Measurements from ENCODE around the gene SLC16A11.
"Not testable (repeated sequence)": the region's sequence is repeated elsewhere in the genome, so short reads cannot be mapped to it uniquely, and the experiment has no call there.

Gene SLC16A11, protein sequence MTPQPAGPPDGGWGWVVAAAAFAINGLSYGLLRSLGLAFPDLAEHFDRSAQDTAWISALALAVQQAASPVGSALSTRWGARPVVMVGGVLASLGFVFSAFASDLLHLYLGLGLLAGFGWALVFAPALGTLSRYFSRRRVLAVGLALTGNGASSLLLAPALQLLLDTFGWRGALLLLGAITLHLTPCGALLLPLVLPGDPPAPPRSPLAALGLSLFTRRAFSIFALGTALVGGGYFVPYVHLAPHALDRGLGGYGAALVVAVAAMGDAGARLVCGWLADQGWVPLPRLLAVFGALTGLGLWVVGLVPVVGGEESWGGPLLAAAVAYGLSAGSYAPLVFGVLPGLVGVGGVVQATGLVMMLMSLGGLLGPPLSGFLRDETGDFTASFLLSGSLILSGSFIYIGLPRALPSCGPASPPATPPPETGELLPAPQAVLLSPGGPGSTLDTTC
- long read RNA-seq, donor 1: 0 reads
- long read RNA-seq, donor 2: 0 reads
- long read RNA-seq, donor 3: 0 reads
- long read RNA-seq, donor 4: 0 reads
- long read RNA-seq, donor 5: 0 reads
- long read RNA-seq, donor 6: 0 reads
- long read RNA-seq, donor 7: 0 reads
- long read RNA-seq, donor 8: 0 reads

DNA sequence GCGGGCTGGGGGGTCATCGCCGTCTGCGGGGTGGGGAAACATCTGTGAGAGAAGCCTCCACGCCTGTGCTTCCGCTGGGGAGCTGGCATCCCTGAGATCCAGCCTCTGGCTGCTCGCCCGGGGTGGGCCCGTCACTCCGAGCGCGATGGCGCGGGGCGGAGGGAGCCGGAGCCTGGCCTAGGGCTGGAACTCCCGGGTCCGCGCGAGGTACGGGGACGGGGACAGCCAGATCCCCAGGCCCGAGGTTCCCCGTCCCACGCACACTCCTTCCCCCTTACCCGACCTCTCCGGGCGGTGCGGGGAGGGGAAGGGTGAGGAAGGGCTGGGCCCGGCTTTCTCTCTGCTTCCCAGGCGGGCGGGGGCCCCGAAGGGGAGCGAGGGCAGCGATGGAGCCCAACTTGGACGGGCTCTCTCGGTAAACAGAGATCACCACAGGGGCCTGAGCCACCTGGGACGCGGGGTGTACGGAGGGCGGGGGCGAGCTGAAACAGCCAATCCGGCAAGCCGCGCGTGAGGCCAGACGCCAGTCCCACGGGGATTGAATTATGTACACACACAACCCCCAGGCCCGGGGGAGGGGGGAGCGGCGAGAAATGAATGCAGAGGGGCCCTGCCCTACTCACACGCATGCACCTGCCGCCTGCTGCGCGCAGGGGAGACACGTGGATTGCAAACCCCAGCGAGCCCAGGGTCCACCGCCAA, at the start of gene SLC16A11:
Gene SLC16A11, minus strand, starts transcription at position 596 of the 702 bp plus-strand sequence. Its CDS starts 579 bp downstream, at position 17.
- DNase-seq: peak; percentile 67

DNA sequence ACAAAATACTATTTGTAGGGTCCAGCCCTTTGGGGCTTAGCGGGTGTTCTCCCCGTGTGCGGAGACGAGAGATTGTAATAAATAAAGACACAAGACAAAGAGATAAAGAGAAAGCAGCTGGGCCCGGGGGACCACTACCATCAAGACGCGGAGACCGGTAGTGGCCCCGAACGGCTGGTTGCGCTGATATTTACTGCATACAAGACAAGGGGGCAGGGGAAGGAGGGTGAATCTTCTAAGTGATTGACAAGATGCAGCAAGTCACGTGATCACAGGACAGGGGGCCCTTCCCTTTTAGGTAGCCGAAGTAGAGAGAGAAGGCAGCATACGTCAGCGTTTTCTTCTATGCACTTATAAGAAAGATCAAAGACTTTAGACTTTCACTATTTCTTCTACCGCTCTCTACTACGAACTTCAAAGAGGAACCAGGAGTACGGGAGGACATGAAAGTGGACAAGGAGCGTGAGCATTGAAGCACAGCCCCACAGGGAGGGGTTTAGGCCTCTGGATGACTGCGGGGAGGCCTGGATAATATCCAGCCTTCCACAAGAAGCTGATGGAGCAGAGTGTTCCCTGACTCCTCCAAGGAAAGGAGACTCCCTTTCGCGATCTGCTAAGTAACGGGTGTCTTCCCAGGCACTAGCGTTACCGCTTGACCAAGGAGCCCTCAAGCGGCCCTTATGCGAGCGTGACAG, 47.6 kb upstream of the SLC16A11 start:
- DNase-seq: not testable (repeated sequence)

DNA sequence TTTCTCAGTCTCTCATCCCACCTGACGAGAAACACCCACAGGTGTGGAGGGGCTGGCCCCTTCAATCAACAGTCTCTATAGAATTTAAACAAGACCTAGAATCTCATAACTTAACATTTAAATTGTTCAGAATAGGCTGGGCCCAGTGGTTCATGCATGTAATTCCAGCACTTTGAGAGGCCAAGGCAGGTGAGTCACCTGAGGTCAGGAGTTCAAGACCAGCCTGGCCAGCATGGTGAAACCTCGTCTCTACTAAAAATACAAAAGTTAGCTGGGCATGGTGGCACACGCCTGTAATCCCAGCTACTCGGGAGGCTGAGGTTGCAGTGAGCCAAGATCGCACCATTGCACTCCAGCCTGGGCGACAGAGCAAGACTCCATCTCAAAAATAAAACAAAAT, 45.7 kb upstream of the SLC16A11 start:
- not testable (repeated sequence) for DNase-seq

DNA sequence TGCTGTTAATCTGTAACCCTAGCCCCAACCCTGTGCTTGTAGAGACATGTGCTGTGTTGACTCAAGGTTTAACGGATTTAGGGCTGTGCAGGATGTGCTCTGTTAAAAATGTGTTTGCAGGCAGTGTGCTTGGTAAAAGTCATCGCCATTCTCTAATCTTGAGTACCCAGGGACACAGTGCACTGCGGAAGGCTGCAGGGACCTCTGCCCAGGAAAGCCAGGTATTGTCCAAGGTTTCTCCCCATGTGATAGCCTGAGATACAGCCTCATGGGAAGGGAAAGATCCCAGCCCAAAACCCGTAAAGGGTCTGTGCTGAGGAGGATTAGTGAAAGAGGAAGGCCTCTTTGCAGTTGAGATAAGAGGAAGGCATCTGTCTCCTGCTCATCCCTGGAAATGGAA, 44.5 kb upstream of the SLC16A11 start:
- DNase-seq: not testable (repeated sequence)

DNA sequence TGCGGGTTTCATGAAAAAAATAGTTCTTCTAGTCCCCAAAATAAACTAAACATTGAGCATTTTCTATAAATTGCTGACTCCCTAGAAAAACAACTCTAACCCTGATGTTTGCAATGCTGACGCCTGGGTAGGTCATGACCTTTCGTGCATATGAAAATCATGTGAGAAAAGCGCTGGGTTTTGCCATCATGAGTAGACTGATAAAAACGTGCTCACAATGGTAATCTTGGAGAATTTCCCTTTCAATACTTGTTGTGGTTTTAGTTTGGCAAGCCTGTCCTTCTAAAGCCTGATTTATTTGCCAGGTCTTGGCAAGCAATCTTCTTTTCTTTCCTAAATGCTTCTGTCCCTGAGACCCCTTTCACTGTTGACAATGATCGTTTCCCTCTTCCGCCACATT, 40.2 kb upstream of the SLC16A11 start:
- DNase-seq: no peak

DNA sequence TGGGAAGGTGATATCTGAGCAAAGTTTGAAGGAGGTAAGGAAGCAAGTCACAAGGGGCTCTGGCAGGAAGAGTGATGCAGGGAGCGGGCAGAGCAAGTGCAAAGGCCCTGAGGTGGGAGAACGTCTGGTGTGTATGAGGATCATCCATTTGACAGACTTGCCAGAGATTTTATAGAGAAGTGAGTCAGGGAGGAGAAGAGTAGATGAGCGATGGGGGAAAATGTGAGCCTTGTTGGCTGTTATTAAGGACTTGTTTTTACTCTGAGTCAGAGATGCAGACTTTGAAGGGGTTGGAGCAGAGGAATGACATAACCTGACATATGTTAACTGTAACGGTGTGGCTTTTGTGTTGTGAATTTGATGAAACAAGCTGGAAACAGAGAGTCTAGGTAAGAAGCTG, 39.7 kb upstream of the SLC16A11 start:
- DNase-seq: no peak

DNA sequence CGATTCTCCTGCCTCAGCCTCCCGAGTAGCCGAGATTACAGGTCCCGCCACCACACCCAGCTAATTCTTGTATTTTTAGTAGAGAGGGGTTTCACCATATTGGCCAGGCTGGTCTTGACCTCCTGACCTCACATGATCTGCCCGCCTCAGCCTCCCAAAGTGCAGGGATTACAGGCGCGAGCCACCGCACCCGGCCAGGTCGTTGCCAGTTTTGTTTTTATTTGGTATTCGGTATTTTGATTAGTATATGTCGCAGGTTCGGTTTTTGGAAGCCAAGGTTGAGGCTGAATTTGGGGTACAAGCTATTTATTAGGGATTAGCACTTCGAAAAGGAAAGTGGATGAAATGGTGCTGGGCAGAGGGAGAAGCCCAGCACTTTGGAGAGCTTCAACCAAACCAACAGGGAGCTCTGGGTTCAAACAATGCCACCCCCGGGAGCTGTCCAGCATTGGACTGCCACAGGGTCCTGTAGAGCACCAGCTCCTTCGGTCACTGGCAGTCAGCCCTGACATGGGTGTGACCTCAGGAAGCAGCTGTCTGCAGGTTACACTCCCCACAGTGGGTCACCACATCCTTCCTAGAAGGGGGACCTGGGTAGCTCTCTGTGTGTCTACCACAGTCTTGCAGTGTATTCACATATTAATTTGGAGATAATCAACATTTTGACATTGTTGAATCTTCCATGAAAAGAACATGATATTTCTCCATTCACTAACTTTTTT, 37.6 kb upstream of the SLC16A11 start:
- DNase-seq: no peak

DNA sequence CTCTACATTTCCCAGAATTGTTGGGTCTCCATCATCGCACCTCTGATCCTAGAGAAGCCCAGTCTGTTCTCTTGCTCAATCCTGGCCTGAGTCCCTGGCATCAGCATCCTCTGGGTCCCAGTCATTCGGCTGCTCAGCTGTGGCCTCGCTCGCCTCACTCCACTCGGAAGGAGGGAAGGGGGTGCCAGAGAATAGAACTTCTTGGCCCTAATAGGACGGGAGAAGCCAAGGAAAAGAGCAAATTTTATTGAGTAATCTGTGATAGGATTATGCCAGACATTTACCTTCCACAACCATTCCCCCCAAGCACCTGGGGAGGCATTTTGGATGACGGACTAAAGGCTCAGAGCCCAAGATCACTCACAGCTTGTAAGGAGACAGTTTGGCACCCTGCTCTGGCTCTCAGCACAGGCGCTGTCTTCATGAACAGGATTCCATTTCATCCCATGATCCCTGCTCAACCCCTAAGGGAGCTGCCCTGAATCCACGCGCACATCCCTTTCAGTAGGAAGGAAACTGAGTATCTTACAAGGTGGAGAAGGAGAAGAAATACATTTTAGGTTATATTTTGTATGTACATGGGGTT, 36.7 kb upstream of the SLC16A11 start:
- DNase-seq: no peak

DNA sequence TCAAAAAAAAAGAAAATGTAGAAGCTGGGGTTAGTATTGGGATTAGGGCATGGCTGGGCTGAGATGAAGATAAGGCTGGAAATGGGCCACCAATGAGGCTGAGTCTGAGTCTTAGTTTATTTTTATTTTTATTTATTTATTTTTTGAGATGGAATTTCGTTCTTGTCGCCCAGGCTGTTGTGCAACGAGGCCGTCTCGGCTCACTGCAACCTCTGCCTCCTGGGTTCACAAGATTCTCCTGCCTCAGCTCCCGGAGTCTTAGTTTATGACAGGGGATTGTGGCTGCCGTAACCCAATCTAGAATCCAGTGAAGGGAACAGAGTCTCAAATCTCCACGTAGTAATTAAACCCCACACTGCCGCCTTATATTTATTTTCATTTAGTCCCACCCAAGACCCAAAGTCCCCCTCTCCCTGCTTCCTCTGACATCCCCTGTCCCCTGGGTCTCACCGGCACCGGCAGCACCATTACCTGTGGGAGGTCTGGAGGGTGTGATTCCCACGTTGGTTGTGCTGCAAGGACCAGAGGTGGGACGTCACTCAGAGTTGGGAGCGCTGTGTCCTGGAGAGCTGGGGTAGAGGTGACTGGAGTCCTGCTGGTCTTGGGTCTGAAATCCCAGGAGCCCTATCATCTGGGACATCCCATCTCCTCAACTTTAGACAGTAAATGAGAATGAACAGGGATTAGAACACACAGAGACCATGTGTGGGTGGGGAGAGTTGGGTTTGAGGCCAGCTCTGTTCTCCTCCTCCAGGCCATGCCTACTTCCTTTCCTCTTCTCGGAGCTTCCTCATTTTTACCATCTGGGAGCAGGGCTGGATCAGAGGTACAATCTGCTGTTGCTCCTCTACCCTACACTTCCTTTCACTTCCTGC, 35.9 kb upstream of the SLC16A11 start, which contains the start of gene CLEC10A:
Gene CLEC10A, minus strand, starts transcription at position 671 of the 875 bp plus-strand sequence. CDS start 1,439 bp downstream, outside the sequence.
- DNase-seq: no peak

DNA sequence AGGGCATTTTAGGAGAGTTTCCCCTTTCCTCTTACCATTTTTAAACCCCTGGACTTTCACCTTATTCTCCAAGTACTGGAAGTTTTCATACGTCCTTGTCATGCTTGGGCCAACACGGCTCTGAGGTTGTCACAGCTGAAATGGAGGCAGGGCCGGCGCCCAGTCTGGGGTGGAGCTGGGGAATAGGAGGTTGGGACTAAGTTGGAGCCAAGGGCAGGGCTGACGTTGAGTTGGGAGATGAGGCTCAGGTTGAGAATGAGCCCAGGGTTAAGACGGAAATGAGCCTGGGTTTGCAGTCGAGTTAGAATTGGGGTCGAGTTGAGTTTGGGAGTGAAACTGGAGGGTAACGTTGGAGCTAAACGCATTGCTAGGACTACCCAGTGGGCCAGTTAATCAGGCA, 34.8 kb upstream of the SLC16A11 start:
- DNase-seq: no peak

DNA sequence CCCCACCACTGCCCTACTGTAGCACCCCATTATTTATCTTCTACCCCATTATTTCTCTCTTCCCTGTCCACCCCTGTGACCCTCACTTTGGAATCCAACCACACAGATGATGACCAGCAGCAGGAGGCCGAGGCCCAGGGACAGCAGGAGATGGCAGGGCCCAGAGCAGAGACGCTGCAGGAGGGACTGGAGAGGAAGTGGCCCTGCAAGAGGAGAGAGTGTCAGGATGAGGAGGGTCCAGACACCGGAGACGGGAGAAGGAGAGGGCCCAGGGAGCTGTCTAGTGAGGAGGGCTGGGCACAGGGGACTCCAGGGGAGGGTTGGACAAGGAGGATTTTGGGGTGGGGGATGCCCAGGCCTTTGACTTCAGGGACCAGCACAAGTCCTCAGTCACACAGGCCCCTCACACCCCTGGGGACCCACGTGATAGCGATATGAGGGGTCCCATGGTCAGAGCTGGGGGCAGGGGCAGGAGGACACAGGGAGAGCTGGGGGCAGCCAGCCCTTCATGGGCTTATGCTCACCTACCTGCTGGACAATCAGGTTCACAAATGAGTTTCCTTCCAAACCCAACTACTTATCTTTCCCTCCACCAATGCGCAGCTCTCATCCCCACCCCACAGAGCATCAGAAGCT, 34.1 kb upstream of the SLC16A11 start:
- DNase-seq: no peak

DNA sequence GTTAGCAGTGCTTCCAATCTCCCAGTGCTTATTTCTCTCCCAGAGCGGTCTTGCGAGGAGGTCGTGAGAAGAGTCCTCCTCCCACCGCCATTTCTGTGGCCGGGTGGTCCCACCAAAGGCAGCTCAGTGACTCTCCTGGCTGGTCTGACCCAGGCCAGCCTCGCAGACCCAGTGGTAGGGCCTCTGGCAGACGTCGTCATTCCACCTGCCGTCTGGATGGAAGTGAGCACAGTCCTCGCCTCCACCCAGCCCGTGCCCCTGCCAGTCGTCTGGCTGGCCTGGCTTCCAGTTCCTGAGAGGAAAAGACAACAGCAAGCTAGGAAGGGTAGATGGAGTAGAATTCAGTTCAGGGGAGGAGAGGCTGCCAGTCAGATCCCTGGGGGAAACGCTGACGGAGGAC, 31.0 kb upstream of the SLC16A11 start:
- no peak for DNase-seq

DNA sequence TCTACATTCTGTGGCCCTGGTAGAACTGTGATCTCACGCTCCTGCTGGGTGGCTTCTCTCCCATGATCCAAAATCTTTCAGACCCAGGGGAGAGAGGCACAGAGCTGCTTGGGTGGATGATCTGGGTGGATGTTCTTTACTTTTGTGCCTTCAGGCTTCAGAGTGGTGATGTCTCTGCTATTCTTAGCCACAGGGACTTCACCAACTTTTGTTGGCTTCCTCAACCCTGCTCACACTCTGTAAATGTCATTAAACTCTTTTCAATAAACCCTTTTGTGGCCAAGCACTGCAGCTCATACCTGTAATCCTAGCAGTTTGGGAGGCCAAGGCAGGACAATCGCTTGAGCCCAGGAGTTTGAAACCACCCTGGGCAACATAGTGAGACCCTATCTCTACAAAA, 28.5 kb upstream of the SLC16A11 start:
- DNase-seq: no peak

DNA sequence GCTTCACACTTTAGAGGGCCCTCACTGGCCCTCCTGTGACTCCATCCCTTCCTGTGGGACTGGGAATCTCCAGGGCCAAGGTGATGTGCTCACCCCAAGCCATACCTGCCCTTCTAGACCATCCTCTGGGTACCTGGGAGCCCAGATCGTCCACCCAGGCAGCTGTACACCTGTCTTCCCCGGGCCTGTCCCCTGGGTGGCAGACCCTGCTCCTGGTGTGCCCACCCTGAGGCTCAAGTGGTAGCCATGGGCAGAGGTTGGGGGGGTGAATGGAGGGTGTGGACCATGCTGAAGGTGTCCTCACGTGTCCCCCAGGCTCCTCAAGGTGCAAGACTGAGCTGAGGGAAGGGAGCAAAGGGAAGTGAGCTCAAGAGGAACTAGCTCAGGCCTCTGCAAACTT, 26.8 kb upstream of the SLC16A11 start:
- no peak for DNase-seq

DNA sequence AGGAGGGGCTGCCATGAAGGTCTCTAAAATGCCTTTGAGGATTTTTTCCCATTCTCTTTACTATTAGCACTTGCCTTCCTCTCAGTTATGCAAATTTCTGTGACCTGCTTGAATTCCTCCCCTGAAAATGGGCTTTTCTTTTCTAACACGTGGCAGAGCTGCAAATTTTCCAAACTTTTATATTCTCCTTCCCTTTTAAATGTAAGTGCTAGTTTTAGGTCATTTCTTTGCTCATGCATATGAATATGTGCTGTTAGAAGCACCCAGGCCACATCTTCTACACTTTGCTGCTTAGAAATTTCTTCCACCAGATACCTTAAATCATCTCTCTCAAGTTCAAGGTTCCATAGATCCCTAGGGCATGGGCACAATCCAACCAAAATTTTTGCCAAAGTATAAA, 24.4 kb upstream of the SLC16A11 start:
- no peak for DNase-seq

DNA sequence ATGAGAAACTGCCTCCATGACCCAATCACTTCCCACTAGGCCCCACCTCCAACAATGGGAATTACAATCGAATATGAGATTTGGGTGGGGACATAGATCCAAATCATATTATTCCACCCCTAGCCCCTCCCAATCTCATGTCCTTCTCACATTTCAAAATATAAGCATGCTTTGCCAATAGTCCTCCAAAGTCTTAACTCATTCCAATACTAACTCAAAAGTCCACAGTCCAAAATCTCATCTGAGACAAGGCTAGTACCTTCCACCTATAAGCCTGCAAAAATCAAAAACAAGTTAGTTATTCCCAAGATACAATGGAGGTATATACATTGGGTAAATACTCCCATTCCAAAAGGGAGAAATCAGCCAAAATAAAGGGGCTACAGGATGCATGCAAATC, 23.3 kb upstream of the SLC16A11 start:
- no peak for DNase-seq

DNA sequence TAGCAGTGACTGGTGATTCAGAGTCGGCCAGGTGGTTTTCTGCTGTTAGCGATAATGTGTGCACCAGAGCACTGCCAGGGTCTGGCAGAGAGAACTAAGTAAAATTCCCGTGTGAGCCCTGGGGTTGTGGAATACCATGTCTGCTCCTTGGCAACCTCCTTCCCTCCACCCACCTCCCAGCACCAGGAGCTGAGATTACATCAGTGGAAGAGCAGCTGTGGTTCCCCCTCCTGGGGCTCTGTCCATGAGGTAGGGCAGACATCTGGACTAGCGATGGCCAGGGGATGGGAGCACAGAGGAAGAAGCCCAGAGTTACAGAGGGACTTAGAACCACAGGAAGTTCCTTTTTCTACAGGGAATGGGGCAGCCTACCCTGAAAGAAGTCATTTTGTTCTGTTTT, 20.4 kb upstream of the SLC16A11 start:
- no peak for DNase-seq

DNA sequence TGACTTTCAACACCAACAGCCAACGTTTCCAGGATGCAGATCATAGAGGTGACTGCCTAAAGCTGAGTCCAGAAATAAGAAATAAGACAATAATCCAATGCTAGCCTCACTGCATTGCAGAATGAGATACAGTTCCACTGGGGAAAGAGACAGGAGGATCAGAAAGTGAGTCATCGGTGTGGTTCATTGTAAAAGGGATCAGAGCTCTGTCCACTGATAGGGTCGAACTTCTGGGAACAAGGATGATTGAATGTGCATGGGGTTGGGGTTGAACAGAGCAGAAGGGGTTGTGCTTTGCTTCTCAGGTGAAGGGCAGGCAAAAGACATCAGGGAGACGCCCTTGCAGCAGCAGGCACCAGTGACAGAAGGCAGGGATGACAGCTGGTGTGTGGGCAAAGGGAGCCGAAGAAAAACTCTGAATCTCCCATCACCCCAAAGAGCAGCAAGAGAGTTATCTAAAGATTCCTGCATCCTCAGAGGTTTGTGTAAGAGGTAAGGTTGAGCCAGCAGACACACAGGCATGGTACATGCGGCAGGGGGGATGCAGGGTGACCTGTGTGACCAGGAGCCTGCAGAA, 19.7 kb upstream of the SLC16A11 start:
- DNase-seq: no peak

DNA sequence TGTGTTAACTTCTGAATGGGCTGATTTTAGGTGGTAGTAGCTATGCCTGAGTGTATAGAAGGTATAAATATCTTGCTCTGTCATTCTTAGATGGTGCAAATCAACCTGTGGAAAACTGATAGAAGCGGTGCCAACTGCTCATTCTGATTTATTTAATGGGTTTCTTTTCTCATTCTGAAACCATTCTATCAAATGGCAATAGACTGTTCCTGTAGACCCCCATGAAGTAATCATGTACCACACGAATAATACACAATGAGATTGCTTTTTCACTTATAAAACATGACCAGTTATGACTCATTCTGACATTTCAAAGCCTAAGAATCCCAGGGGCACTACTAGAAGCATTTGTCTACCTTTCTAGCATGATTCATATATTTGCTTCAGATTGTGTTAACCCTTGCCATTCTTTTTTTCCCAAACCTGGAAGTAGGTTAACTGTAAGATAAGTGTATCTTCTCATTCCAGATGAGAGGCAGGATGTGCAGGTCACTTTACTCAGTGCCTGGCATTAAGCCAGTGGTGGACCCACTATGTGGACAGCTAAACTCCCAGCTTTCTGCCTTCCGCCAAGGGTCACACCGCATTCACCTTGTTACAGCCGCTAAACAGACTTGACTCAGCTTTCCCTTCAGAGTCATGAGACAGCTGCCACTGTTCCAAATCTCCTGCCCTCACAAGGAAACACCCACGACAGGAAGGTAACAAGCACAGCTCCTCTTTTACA, 16.4 kb upstream of the SLC16A11 start:
- no peak for DNase-seq
